ENCODE measurements around the gene NCK2.

The NCK2 gene

GRCh38 chr2:105732955-105733607 is 11.6 kb upstream of the NCK2 start:
- in situ Hi-C loops (cut with MboI; ENCODE audit: low pct_unique_long_range_greater_than_20kb, low sequenced_read_pairs, unreplicated experiment), result no loop called here
- no peak for TF ChIP-seq CTCF (IDR thresholded peaks at IDR 0.05; ENCODE audit: extremely low read depth, insufficient read depth, missing control alignments)
- DNase-seq (ENCODE audit: low spot score), result no peak

GRCh38 chr2:105733875-105734274 is 10.8 kb upstream of the NCK2 start:
- no peak for TF ChIP-seq CTCF (IDR thresholded peaks at IDR 0.05; ENCODE audit: extremely low read depth, insufficient read depth, missing control alignments)
- in situ Hi-C loops (cut with MboI; ENCODE audit: low pct_unique_long_range_greater_than_20kb, low sequenced_read_pairs, unreplicated experiment), result no loop called here
- DNase-seq (ENCODE audit: low spot score), result no peak

GRCh38 chr2:105734762-105735538 is 9.8 kb upstream of the NCK2 start:
- TF ChIP-seq CTCF (IDR thresholded peaks at IDR 0.05; ENCODE audit: extremely low read depth, insufficient read depth, missing control alignments), result no peak
- DNase-seq (ENCODE audit: low spot score), result no peak
- in situ Hi-C loops (cut with MboI; ENCODE audit: low pct_unique_long_range_greater_than_20kb, low sequenced_read_pairs, unreplicated experiment), result no loop called here

GRCh38 chr2:105736145-105736544 is 8.6 kb upstream of the NCK2 start:
- in situ Hi-C loops (cut with MboI; ENCODE audit: low pct_unique_long_range_greater_than_20kb, low sequenced_read_pairs, unreplicated experiment), result no loop called here
- no peak for DNase-seq (ENCODE audit: low spot score)
- TF ChIP-seq CTCF (IDR thresholded peaks at IDR 0.05; ENCODE audit: extremely low read depth, insufficient read depth, missing control alignments), result no peak

- TF ChIP-seq CTCF (IDR thresholded peaks at IDR 0.05; ENCODE audit: extremely low read depth, insufficient read depth, missing control alignments), result no peak
- in situ Hi-C loops (cut with MboI; ENCODE audit: low pct_unique_long_range_greater_than_20kb, low sequenced_read_pairs, unreplicated experiment), result no loop called here
- DNase-seq (ENCODE audit: low spot score), result no peak
Measured at GRCh38 chr2:105737980-105738657, 6.6 kb upstream of the NCK2 start.

GRCh38 chr2:105738658-105739241 is 6.0 kb upstream of the NCK2 start:
- no peak for TF ChIP-seq CTCF (IDR thresholded peaks at IDR 0.05; ENCODE audit: extremely low read depth, insufficient read depth, missing control alignments)
- DNase-seq (ENCODE audit: low spot score), result no peak
- in situ Hi-C loops (cut with MboI; ENCODE audit: low pct_unique_long_range_greater_than_20kb, low sequenced_read_pairs, unreplicated experiment), result no loop called here
